ENCODE data around the gene ADAMTS2.

DNA sequence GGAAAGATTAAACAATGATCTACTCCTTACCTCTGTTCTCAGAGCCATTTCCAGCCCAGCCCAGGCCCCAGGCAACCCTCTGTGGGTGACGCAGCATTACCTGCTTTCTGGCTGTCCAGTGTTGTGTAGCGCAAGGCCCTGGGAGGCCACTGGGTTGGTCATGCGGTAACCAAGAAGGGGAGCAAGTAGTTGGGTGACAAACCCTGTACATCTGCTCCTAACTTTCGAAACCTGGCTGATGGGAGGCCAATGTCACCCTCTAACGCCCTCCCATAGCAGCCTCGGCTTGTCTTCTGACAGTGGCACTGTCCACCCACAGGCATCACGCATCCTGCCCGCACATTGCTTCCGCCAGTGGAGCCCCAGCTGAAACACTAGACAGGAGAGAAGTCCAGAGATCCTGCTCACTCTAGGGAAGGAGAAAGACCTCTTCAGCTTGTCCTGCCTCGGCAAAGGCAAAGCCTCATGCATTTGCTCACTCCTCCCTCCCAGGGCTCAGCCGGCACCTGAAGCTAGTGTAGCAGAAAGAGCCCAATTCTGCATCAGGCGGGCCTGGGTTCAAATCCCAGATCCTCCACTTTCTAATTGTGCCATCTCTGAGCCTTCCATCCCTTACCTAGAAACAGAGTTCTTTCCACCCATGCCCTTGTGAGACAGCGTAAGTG lies 94.6 kb downstream of the ADAMTS2 start:
- TF ChIP-seq, protein P1, sequence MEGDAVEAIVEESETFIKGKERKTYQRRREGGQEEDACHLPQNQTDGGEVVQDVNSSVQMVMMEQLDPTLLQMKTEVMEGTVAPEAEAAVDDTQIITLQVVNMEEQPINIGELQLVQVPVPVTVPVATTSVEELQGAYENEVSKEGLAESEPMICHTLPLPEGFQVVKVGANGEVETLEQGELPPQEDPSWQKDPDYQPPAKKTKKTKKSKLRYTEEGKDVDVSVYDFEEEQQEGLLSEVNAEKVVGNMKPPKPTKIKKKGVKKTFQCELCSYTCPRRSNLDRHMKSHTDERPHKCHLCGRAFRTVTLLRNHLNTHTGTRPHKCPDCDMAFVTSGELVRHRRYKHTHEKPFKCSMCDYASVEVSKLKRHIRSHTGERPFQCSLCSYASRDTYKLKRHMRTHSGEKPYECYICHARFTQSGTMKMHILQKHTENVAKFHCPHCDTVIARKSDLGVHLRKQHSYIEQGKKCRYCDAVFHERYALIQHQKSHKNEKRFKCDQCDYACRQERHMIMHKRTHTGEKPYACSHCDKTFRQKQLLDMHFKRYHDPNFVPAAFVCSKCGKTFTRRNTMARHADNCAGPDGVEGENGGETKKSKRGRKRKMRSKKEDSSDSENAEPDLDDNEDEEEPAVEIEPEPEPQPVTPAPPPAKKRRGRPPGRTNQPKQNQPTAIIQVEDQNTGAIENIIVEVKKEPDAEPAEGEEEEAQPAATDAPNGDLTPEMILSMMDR (IDR thresholded peaks at IDR 0.05 in 2 of 3, conservative IDR thresholded peaks at IDR 0.05 in 1 of 3; ENCODE audit: borderline replicate concordance in 1 of 3, insufficient read depth in 1 of 3, low read depth in 2 of 3, low read length in 2 of 3), result no peak
- TF ChIP-seq, protein P2, sequence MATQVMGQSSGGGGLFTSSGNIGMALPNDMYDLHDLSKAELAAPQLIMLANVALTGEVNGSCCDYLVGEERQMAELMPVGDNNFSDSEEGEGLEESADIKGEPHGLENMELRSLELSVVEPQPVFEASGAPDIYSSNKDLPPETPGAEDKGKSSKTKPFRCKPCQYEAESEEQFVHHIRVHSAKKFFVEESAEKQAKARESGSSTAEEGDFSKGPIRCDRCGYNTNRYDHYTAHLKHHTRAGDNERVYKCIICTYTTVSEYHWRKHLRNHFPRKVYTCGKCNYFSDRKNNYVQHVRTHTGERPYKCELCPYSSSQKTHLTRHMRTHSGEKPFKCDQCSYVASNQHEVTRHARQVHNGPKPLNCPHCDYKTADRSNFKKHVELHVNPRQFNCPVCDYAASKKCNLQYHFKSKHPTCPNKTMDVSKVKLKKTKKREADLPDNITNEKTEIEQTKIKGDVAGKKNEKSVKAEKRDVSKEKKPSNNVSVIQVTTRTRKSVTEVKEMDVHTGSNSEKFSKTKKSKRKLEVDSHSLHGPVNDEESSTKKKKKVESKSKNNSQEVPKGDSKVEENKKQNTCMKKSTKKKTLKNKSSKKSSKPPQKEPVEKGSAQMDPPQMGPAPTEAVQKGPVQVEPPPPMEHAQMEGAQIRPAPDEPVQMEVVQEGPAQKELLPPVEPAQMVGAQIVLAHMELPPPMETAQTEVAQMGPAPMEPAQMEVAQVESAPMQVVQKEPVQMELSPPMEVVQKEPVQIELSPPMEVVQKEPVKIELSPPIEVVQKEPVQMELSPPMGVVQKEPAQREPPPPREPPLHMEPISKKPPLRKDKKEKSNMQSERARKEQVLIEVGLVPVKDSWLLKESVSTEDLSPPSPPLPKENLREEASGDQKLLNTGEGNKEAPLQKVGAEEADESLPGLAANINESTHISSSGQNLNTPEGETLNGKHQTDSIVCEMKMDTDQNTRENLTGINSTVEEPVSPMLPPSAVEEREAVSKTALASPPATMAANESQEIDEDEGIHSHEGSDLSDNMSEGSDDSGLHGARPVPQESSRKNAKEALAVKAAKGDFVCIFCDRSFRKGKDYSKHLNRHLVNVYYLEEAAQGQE (IDR thresholded peaks at IDR 0.05; ENCODE audit: low read depth), result no peak
- TF ChIP-seq SRF (IDR thresholded peaks at IDR 0.05; ENCODE audit: low read depth) (no peak), YY1 (IDR thresholded peaks at IDR 0.05; ENCODE audit: extremely low read depth, insufficient replicate concordance, low read depth, low read length) (no peak), EZH2phosphoT487 (IDR thresholded peaks at IDR 0.05; ENCODE audit: borderline replicate concordance) (no peak), POLR2A (IDR thresholded peaks at IDR 0.05; ENCODE audit: borderline replicate concordance, extremely low read depth, insufficient read depth, insufficient read length) (no peak), FOSL1 (IDR thresholded peaks at IDR 0.05; ENCODE audit: low read depth) (no peak), POLR2AphosphoS5 (IDR thresholded peaks at IDR 0.05; ENCODE audit: low read depth, low read length) (no peak), ZFX (IDR thresholded peaks at IDR 0.05) (no peak), ELF1 (IDR thresholded peaks at IDR 0.05; ENCODE audit: borderline replicate concordance, low read depth) (no peak), SP1 (IDR thresholded peaks at IDR 0.05; ENCODE audit: low read depth) (no peak), EZH2 (IDR thresholded peaks at IDR 0.05) (no peak)
- TF ChIP-seq, protein P3, sequence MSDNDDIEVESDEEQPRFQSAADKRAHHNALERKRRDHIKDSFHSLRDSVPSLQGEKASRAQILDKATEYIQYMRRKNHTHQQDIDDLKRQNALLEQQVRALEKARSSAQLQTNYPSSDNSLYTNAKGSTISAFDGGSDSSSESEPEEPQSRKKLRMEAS (IDR thresholded peaks at IDR 0.05), result no peak

Data from HCT116 (cell line).